Measurements from ENCODE around the gene ITPKA. TPM values are rescaled to one million over a fixed set of nuclear protein-coding genes. Genes with fewer than 3 reads are reported as not detected.

Gene ITPKA
- polyA plus RNA-seq, 2 of the 4 experiments (the other 2 are of a cell fraction) = 0.52 to 1.1 TPM

DNA sequence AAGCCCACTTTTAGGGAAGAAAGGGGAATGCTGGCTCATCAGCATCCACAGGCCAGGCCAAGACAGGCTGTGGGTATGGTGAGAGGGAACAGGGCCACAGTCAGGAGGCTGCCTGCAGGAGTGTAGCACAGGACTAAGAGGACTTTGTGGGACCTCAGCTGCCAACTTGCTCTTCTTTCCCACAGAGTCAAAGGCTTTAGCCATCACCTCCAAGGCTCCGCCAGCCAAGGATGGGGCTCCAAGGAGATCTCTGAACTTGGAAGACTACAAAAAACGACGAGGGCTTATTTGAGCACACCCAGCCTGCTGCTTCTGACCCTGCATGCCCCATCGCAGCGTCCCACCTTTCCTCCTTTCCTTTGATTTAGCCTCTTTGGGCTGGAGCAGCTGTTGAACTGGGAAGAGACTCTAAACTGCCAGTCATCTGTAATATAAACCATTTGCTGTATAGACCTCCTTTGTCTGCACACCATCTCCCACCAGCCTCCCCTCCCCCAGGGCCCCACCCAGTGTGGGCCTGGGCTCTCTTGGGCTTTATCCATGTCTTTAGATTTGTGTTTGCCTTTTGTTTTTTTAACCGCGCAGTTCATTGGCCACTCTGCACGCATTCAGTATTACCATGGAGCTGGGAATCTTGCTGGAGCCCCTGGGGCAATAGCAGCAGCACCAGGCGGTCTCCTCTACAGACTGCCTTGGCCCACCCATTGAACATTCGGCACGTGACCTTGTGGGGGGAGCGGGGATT, 13.1 kb upstream of the ITPKA start:
- Histone ChIP-seq H3K4me2 (no peak overlapping the region), H3K4me3 (no peak overlapping the region), H3K4me1 (peaks cover 10% of the 10 kb centered on the region; the same call in 2 of the 3 replicates), H3K27ac (no peak overlapping the region), H3K9me3 (no peaks in the 10 kb centered on the region)
- TF ChIP-seq NR3C1 (IDR thresholded peaks at IDR 0.05) = no peak
- TF ChIP-seq, protein P1, sequence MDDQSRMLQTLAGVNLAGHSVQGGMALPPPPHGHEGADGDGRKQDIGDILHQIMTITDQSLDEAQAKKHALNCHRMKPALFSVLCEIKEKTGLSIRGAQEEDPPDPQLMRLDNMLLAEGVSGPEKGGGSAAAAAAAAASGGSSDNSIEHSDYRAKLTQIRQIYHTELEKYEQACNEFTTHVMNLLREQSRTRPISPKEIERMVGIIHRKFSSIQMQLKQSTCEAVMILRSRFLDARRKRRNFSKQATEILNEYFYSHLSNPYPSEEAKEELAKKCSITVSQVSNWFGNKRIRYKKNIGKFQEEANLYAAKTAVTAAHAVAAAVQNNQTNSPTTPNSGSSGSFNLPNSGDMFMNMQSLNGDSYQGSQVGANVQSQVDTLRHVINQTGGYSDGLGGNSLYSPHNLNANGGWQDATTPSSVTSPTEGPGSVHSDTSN (IDR thresholded peaks at IDR 0.05) = no peak
- no peak for TF ChIP-seq HEYL (CRISPR knock-in tag; IDR thresholded peaks at IDR 0.05)
- no peak for TF ChIP-seq GATA3 (IDR thresholded peaks at IDR 0.05; ENCODE audit: borderline replicate concordance)
- TF ChIP-seq EHMT2 (IDR thresholded peaks at IDR 0.05; ENCODE audit: low read depth) = no peak
- no peak for TF ChIP-seq EHF (CRISPR knock-in tag; IDR thresholded peaks at IDR 0.05)
- no peak for TF ChIP-seq HOXA7 (CRISPR knock-in tag; IDR thresholded peaks at IDR 0.05)
- no peak for TF ChIP-seq RARB (CRISPR knock-in tag; IDR thresholded peaks at IDR 0.05)
- 92% methylated on average over 12 of the region's 12 CpGs for WGBS (ENCODE audit: missing lambda C conversion rate)
- no peak for FAIRE-seq
- no peak for DNase-seq (ENCODE audit: low read depth in 1 of 2, low spot score in 1 of 2)
- ChIA-PET POLR2A (no interaction called here), CTCF (interaction anchor here (0.7 to 3.7 kb wide), 2 partner anchors 15 kb away, joined by 3 to 15 read pairs; no protein-coding TSS in a partner anchor)
- ATAC-seq = no peak

DNA sequence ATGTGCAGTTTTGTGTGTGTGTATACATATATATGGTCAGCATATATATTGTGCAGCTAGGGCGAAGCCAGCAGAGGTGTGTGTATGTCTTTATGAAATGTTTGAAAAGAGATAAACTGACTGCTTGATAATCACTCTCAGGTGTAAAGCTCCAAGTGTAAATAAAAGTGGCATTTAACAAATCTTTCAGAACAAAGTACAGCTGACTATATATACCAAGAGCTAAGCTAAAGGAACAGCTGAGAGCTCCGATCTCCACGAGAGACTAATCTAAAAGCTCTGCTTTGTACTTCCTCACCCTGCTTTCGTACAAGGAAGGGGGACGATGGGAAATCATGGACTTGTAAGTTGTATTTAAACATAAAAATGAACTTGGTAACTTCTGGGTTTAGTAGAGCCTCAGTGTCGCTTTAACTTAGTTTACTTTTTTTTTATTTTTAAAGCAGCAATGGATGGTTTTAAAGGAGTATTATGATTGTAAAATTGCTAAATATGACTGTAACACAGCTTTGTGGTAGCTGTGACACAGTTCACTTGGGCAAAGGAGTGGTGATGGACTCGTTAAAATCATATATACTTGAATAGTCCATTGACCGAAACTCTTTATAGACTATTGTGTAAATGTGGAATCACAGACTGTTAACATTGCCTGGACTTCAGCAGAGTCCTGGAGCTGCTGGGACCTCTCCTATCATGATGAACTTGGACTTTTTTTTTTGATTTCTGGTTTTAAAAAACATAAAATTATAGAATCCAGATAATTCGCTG, 11.4 kb upstream of the ITPKA start:
- H3K9me3 ChIP-seq = no peaks in the 10 kb centered on the region
- no peak overlapping the region for H3K4me2 ChIP-seq
- TF ChIP-seq, protein P2, sequence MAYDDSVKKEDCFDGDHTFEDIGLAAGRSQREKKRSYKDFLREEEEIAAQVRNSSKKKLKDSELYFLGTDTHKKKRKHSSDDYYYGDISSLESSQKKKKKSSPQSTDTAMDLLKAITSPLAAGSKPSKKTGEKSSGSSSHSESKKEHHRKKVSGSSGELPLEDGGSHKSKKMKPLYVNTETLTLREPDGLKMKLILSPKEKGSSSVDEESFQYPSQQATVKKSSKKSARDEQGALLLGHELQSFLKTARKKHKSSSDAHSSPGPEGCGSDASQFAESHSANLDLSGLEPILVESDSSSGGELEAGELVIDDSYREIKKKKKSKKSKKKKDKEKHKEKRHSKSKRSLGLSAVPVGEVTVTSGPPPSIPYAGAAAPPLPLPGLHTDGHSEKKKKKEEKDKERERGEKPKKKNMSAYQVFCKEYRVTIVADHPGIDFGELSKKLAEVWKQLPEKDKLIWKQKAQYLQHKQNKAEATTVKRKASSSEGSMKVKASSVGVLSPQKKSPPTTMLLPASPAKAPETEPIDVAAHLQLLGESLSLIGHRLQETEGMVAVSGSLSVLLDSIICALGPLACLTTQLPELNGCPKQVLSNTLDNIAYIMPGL (CRISPR knock-in tag; IDR thresholded peaks at IDR 0.05; ENCODE audit: borderline replicate concordance) = no peak
- TF ChIP-seq, protein P3, sequence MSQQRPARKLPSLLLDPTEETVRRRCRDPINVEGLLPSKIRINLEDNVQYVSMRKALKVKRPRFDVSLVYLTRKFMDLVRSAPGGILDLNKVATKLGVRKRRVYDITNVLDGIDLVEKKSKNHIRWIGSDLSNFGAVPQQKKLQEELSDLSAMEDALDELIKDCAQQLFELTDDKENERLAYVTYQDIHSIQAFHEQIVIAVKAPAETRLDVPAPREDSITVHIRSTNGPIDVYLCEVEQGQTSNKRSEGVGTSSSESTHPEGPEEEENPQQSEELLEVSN (IDR thresholded peaks at IDR 0.05; ENCODE audit: borderline replicate concordance, low read depth) = no peak
- TF ChIP-seq GATA3 (IDR thresholded peaks at IDR 0.05; ENCODE audit: borderline replicate concordance) = no peak
- TF ChIP-seq, protein P4, sequence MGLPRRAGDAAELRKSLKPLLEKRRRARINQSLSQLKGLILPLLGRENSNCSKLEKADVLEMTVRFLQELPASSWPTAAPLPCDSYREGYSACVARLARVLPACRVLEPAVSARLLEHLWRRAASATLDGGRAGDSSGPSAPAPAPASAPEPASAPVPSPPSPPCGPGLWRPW (IDR thresholded peaks at IDR 0.05) = no peak
- no peak for TF ChIP-seq HOXB13 (CRISPR knock-in tag; IDR thresholded peaks at IDR 0.05; ENCODE audit: low read depth)
- TF ChIP-seq KDM1A (IDR thresholded peaks at IDR 0.05; ENCODE audit: low read depth) = no peak
- TF ChIP-seq, protein P5, sequence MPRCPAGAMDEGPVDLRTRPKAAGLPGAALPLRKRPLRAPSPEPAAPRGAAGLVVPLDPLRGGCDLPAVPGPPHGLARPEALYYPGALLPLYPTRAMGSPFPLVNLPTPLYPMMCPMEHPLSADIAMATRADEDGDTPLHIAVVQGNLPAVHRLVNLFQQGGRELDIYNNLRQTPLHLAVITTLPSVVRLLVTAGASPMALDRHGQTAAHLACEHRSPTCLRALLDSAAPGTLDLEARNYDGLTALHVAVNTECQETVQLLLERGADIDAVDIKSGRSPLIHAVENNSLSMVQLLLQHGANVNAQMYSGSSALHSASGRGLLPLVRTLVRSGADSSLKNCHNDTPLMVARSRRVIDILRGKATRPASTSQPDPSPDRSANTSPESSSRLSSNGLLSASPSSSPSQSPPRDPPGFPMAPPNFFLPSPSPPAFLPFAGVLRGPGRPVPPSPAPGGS (IDR thresholded peaks at IDR 0.05) = no peak
- no peak for TF ChIP-seq POLR2AphosphoS2 (conservative IDR thresholded peaks at IDR 0.05; ENCODE audit: low read length)
- TF ChIP-seq CEBPB (IDR thresholded peaks at IDR 0.05) = no peak
- TF ChIP-seq, protein P6, sequence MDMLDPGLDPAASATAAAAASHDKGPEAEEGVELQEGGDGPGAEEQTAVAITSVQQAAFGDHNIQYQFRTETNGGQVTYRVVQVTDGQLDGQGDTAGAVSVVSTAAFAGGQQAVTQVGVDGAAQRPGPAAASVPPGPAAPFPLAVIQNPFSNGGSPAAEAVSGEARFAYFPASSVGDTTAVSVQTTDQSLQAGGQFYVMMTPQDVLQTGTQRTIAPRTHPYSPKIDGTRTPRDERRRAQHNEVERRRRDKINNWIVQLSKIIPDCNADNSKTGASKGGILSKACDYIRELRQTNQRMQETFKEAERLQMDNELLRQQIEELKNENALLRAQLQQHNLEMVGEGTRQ (IDR thresholded peaks at IDR 0.05) = no peak
- no peak for TF ChIP-seq HOXB5 (CRISPR knock-in tag; IDR thresholded peaks at IDR 0.05)
- TF ChIP-seq ZNF302 (CRISPR knock-in tag; IDR thresholded peaks at IDR 0.05) = no peak
- no peak for TF ChIP-seq JUNB (IDR thresholded peaks at IDR 0.05)
- no peak for TF ChIP-seq FOXS1 (CRISPR knock-in tag; IDR thresholded peaks at IDR 0.05)
- no peak for TF ChIP-seq MYC (IDR thresholded peaks at IDR 0.05; ENCODE audit: borderline replicate concordance, low read length)
- TF ChIP-seq, protein P7, sequence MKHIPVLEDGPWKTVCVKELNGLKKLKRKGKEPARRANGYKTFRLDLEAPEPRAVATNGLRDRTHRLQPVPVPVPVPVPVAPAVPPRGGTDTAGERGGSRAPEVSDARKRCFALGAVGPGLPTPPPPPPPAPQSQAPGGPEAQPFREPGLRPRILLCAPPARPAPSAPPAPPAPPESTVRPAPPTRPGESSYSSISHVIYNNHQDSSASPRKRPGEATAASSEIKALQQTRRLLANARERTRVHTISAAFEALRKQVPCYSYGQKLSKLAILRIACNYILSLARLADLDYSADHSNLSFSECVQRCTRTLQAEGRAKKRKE (CRISPR knock-in tag; IDR thresholded peaks at IDR 0.05; ENCODE audit: low read depth) = no peak
- TF ChIP-seq CHD4 (IDR thresholded peaks at IDR 0.05; ENCODE audit: borderline replicate concordance) = no peak
- no peak for TF ChIP-seq NPAS2 (CRISPR knock-in tag; IDR thresholded peaks at IDR 0.05; ENCODE audit: borderline replicate concordance)
- TF ChIP-seq ZSCAN20 (CRISPR knock-in tag; IDR thresholded peaks at IDR 0.05) = no peak
- no peak for TF ChIP-seq RARB (CRISPR knock-in tag; IDR thresholded peaks at IDR 0.05)
- CTCF ChIA-PET = interaction anchor here (0.5 to 1.9 kb wide), 4 partner anchors 13 to 760 kb away, joined by 3 to 8 read pairs (median 3); no protein-coding TSS in a partner anchor
- H3K27ac ChIP-seq = no peak overlapping the region
- H3K4me1 ChIP-seq = peaks cover 5% of the 10 kb centered on the region; the same call in 2 of the 3 replicates
- DNase-seq (ENCODE audit: low read depth in 1 of 2, low spot score in 1 of 2) (no peak), FAIRE-seq (no peak), ATAC-seq (no peak)
- POLR2A ChIA-PET = interaction anchor here (0.5 kb wide), 1 partner anchor 1826 kb away, joined by 4 read pairs; no protein-coding TSS in a partner anchor
- no peak overlapping the region for H3K4me3 ChIP-seq
- WGBS (ENCODE audit: missing lambda C conversion rate) = 92% methylated on average over 9 of the region's 9 CpGs
